HEK293 (cell line): ENCODE data around the gene RASSF5.

Source experiments
- CTCF ChIP-seq: fragments of 450-650 bp; formaldehyde crosslinking; IDR thresholded peaks from 2 replicates; pipeline ENCODE4 v1.5.1; 2016; ENCODE audit warnings: missing biosample characterization, missing genetic modification characterization
- FEZF1 ChIP-seq: fragments of 450-650 bp; formaldehyde crosslinking; IDR thresholded peaks from 2 replicates; pipeline ENCODE4 v1.5.1; 2016; ENCODE audit warnings: missing biosample characterization, missing genetic modification characterization
- GFI1B ChIP-seq: fragments of 450-650 bp; formaldehyde crosslinking; IDR thresholded peaks from 2 replicates; pipeline ENCODE4 v1.5.1; 2016; ENCODE audit warnings: missing biosample characterization, missing genetic modification characterization
- SP3 ChIP-seq: fragments of 450-650 bp; formaldehyde crosslinking; IDR thresholded peaks from 2 replicates; pipeline ENCODE4 v1.5.1; 2016; ENCODE audit warnings: missing biosample characterization, missing genetic modification characterization
- ZBTB48 ChIP-seq: fragments of 450-650 bp; formaldehyde crosslinking; IDR thresholded peaks from 2 replicates; pipeline ENCODE4 v1.5.1; 2016; ENCODE audit warnings: missing biosample characterization, missing genetic modification characterization
- ZFP37 ChIP-seq: fragments of 450-650 bp; formaldehyde crosslinking; IDR thresholded peaks from 2 replicates; pipeline ENCODE4 v1.5.1; 2016; ENCODE audit warnings: missing biosample characterization, missing genetic modification characterization
- ZNF174 ChIP-seq: fragments of 450-650 bp; formaldehyde crosslinking; IDR thresholded peaks from 2 replicates; pipeline ENCODE4 v1.5.0; 2017; ENCODE audit warnings: missing biosample characterization, mild to moderate bottlenecking, missing genetic modification characterization
- ZNF223 ChIP-seq: fragments of 450-650 bp; formaldehyde crosslinking; IDR thresholded peaks from 2 replicates; pipeline ENCODE4 v1.5.1; 2016; ENCODE audit warnings: missing biosample characterization, missing genetic modification characterization
- ZNF274 ChIP-seq, 2 experiments: fragments of 200-500 bp in 1 of 2; fragments of 450-650 bp in 1 of 2; sonication (Bioruptor generic) in 1 of 2; formaldehyde crosslinking in 1 of 2; IDR thresholded peaks; 2 replicates each; pipeline versions ENCODE4 v1.5.1 to v1.6.1; 2014 to 2016; ENCODE audit warnings: borderline replicate concordance in 1 of 2, inconsistent platforms in 1 of 2, low read length in 1 of 2, missing biosample characterization in 1 of 2, missing genetic modification characterization in 1 of 2
- ZNF302 ChIP-seq: fragments of 450-650 bp; formaldehyde crosslinking; IDR thresholded peaks from 2 replicates; pipeline ENCODE4 v1.5.1; 2016; ENCODE audit warnings: missing biosample characterization, missing genetic modification characterization, low read depth
- ZNF571 ChIP-seq: fragments of 450-650 bp; formaldehyde crosslinking; IDR thresholded peaks from 2 replicates; pipeline ENCODE4 v1.5.0; 2017; ENCODE audit warnings: missing biosample characterization, missing genetic modification characterization

- TF ChIP-seq CTCF (tag by site-specific recombination) = peak; percentile 52; the same call in 1 of the 2 replicates
- TF ChIP-seq ZNF223 = no peak
- TF ChIP-seq GFI1B (tag by site-specific recombination) = no peak
- no peak for TF ChIP-seq ZNF274 (IDR thresholded peaks at IDR 0.05; ENCODE audit: low read length)
- no peak for TF ChIP-seq ZNF274 (tag by site-specific recombination; IDR thresholded peaks at IDR 0.05; ENCODE audit: borderline replicate concordance)
- no peak for TF ChIP-seq ZNF571 (tag by site-specific recombination)
- no peak for TF ChIP-seq ZFP37 (tag by site-specific recombination)
- peak; percentile 46; the same call in 1 of the 2 replicates for TF ChIP-seq ZBTB48 (tag by site-specific recombination)
- TF ChIP-seq ZNF302 (tag by site-specific recombination) = no peak
- TF ChIP-seq ZNF174 (tag by site-specific recombination) = no peak
- no peak for TF ChIP-seq SP3 (tag by site-specific recombination)
- no peak for TF ChIP-seq FEZF1 (tag by site-specific recombination)
These were observed 37.4 kb downstream of the RASSF5 start for GRCh38 chr1:206544562-206545257.
